ENCODE results near the gene ALOX5AP. TPM values are rescaled to one million over a fixed set of nuclear protein-coding genes. Genes with fewer than 3 reads are reported as not detected.

ALOX5AP gene
- polyA plus RNA-seq (ENCODE audit: insufficient read length in 4 of 4): 1 to 10 TPM; 3.9 to 5.6 (median 4.9) TPM

- DNase-seq (ENCODE audit: low read depth in 4 of 4, low spot score in 2 of 4): no peak
Observed at GRCh38 chr13:30735025-30735871, at the start of gene ALOX5AP. Gene ALOX5AP (plus strand): TSS chr13:30735543. CDS start chr13:30735606, 63 bp downstream.

GRCh38 chr13:30685987-30686386 lies 49.4 kb upstream of the ALOX5AP start:
- no peak for DNase-seq (ENCODE audit: low read depth in 4 of 4, low spot score in 2 of 4)

DNA sequence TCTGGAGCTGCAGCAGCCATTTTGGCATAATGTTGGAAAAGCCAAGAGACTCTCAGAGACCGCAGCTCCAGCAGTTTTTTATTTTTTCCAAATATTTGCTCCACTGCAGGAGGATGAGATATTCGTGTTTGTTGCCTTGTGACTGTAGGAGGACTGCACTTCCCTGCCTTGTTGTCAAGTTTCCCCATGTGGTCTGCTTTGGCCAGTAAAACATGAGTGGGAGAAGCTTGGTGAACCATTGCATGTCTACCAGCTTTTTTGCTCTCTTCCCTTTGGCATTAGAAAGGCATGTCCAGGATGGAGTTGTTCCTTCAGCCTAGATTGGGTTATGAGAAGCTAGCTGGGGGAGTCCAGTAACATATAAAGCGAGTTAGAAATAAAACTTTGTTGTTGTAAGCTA lies 47.7 kb upstream of the ALOX5AP start:
- no peak for DNase-seq (ENCODE audit: low read depth in 4 of 4, low spot score in 2 of 4)

- DNase-seq (ENCODE audit: low read depth in 4 of 4, low spot score in 2 of 4): no peak
Observed at GRCh38 chr13:30689752-30690151, 45.6 kb upstream of the ALOX5AP start.

DNA sequence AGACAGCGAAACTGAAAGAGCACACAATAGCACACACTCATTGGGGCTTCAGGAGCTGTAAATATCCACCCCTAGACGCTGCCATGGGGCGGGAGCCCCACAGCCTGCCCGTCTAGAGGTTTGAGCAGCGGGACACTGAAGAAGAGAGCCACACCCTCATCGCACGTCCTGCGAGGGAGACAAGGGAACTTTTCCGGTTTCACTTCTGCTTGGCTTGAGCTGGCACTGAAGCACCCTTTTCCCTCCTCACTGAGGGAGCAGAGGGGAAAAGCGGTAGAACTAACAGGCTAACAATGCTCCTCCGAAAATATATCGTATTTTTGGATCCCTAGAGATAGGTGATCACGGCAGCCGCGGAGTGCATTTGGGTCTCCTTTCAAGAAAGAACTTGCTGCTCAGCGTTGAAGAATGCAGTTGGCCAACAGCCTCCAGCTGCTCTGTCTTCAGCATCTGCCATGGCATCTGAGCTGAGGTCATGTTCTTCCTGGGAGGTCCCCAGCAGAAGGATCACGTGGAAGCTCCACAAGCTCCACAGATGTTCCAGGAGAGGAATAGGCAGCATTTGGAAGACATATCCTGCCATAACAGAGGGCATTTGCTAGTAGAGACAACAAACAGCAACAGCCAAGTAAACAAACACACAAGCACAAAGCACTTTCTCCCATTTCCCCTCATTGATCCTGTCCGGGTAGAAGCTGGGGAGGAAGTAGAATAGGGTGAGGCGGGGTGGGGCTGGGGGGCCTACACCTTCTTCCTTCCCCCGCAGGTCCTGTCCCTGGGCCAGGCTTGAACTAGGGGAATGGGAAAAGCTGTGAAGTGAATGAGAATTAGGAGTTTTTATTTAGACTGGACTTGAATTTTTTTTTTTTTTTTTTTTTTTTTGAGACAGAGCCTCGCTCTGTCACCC lies 44.8 kb upstream of the ALOX5AP start:
- no peak for DNase-seq (ENCODE audit: low read depth in 4 of 4, low spot score in 2 of 4)

GRCh38 chr13:30692113-30692512 lies 43.2 kb upstream of the ALOX5AP start:
- no peak for DNase-seq (ENCODE audit: low read depth in 4 of 4, low spot score in 2 of 4)

GRCh38 chr13:30696278-30697176 lies 38.8 kb upstream of the ALOX5AP start:
- no peak for DNase-seq (ENCODE audit: low read depth in 4 of 4, low spot score in 2 of 4)

GRCh38 chr13:30697177-30697953 lies 38.0 kb upstream of the ALOX5AP start:
- no peak for DNase-seq (ENCODE audit: low read depth in 4 of 4, low spot score in 2 of 4)

DNA sequence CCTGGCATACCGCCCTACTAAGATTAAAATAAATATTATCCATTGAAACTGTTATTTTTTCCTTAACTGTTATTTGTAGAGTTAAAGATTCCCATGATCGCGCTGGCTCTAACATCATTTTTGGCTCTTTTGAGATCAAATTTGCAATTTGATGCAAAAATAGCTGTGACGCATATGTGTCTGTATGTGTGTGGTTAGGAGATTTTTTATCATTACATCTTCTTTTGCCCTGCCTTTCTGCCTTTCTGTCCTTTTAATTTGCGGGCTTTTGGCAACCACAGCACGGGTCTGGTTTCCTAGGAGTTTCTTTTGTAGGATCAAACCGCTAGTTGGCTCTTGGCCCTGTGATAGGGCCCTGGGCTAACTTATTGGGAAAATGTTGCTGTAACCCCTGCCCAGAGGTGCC lies 37.3 kb upstream of the ALOX5AP start:
- no peak for DNase-seq (ENCODE audit: low read depth in 4 of 4, low spot score in 2 of 4)

GRCh38 chr13:30698488-30699005 lies 36.8 kb upstream of the ALOX5AP start:
- DNase-seq (ENCODE audit: low read depth in 4 of 4, low spot score in 2 of 4): no peak

- DNase-seq (ENCODE audit: low read depth in 4 of 4, low spot score in 2 of 4): no peak
Observed at GRCh38 chr13:30700364-30700763, 35.0 kb upstream of the ALOX5AP start.

DNA sequence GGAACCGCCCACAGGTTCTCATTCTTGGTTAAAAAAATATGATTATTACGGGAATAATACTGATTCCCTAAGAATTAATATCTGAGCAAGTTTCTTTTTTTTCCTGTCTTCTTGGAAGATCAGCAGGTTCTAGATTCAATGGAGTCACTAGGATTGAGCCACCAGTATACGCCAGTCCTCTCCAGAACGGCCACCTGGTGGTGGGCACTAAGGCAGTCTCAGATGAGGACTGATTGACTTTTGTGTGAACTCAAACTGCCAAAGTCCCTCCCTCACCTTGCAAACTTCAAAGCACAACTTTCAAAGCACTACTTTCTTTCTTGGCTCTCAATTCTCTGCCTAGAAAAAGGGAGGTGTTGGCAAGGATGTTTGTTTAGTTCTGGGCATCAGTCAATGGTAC lies 33.3 kb upstream of the ALOX5AP start:
- DNase-seq (ENCODE audit: low read depth in 4 of 4, low spot score in 2 of 4): no peak

DNA sequence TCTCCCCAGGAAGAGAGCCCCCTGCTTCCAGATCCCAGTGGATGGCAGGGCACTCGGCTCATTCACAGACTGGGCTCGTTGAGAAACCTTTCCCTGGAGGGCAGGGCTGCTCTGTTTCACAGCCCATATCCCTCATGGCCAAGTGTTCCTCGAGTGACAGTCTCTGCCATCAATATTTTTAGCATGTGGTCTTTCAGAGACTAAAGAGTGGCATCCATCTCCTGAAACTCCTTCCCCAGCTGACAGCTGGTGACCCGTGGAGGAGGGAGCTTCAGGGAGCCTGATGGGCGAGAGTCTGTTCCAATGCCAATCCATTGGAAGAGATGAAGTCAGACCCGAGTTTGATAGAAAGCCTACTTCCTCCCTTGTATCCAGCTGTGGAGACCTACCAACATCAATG lies 30.7 kb upstream of the ALOX5AP start:
- DNase-seq (ENCODE audit: low read depth in 4 of 4, low spot score in 2 of 4): no peak

- DNase-seq (ENCODE audit: low read depth in 4 of 4, low spot score in 2 of 4): no peak
Observed at GRCh38 chr13:30705680-30706079, 29.7 kb upstream of the ALOX5AP start.

DNA sequence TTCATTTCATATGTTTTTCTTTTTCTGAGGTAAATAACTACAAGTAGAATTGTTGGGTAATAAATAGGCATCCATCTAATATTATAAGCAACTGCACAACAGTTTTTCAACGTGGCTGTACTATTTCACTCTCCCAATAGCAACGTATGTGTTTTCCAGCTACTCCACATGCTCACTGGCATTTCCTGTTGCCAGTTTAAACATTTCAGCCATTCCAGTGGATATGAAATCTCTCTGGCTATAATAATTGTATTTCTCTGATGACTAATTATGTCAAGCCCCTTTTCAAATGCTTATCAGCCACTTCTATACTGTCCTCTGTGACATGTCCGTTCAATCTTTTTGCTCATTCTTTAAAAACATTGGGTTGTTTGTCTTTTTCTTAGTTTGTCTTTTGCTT lies 26.8 kb upstream of the ALOX5AP start:
- DNase-seq (ENCODE audit: low read depth in 4 of 4, low spot score in 2 of 4): no peak

DNA sequence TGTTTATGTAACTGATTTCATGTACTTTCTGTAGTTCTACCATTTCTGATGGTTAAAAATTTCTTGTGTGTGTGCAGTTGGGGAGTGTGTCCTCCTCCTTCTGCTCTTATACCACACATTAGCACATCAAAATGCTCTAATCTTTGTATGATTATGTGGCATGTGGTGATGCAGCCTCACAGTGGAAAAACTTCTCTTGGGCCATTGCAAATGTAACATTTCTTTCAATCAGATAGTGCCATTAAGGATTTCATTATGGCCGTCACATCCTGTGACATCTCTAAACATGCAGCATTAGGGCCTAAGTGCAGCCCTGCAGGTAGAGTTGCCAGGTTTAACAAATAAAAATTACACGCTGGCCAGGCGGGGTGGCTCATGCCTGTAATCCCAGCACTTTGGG lies 24.9 kb upstream of the ALOX5AP start:
- no peak for DNase-seq (ENCODE audit: low read depth in 4 of 4, low spot score in 2 of 4)

DNA sequence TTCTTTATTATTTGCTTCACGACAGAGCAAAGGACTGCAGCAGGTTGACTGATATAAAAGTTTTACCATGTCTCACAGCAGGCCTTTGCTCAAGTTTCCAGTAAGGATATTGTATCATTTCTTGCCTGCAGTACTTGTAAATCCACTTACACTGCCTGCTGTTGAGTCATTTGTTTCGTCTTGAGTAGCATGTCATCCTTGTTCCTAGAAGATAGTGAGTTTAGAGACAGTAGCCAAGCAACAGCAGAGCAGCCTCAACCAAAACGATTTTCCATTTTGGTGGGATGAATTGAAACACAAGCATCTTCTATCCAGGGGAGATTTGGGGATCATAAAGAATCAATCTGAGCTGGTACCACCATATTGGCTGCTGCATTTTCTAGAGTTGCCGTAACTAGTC lies 24.0 kb upstream of the ALOX5AP start:
- no peak for DNase-seq (ENCODE audit: low read depth in 4 of 4, low spot score in 2 of 4)

GRCh38 chr13:30711837-30712236 lies 23.5 kb upstream of the ALOX5AP start:
- DNase-seq (ENCODE audit: low read depth in 4 of 4, low spot score in 2 of 4): no peak

All from left renal cortex interstitium (tissue), 4 donors.